HepG2 (cell line): ENCODE measurements around the gene FAM174B. TPM values are rescaled to one million over a fixed set of nuclear protein-coding genes. Genes with fewer than 3 reads are reported as not detected.

Experiments used
- ATAC-seq: fragments of 200-7000 bp; cut with Tn5 transposase; 3 replicates; pipeline ENCODE4 v1.9.1; 2020; ENCODE audit warnings: mild to moderate bottlenecking, moderate library complexity
- BruUV-seq: library from RNA; stranded (reverse); fragments of 400-500 nt; replicated peaks from 2 replicates; lab custom pipeline; 2021; lab: Mats Ljungman, UMichigan
- CTCF ChIA-PET: fragments of 300-600 bp; formaldehyde crosslinking; extraction: SDS; loops from one replicate; lab custom pipeline; 2021; ENCODE audit warnings: low total read pairs, inconsistent platforms, low intra/inter-chr PET ratio; lab: Yijun Ruan, JAX
- POLR2A ChIA-PET: fragments of 350-600 bp; sonication (Branson Sonifier 250); formaldehyde crosslinking; loops from one replicate; lab custom pipeline; 2020; ENCODE audit warnings: antibody characterized with exemption, inconsistent platforms; lab: Yijun Ruan, JAX
- DNase-seq: peaks from one replicate; pipeline ENCODE4 v3.0.0-alpha.2; 2015; ENCODE audit warnings: low spot score
- FAIRE-seq: peaks from 3 replicates; lab custom pipeline; 2011; peaks lifted over from hg19 to GRCh38; lab: Jason Lieb, UNC
- H2AFZ ChIP-seq: one replicate; pipeline ENCODE4 v1.6.1; 2011; ENCODE audit warnings: low read length, inconsistent platforms
- H3K27ac ChIP-seq: fragments of 300-600 bp; 3 replicates; pipeline ENCODE4 v1.8.0; 2011; ENCODE audit warnings: mixed run types, mild to moderate bottlenecking, mixed read lengths, low read length, inconsistent platforms; ENCODE audit not compliant: insufficient read depth; ENCODE audit errors: extremely low read length
- H3K27me3 ChIP-seq, 2 experiments: fragments of 200-600 bp in 1 of 2; 2 replicates in 1 of 2; 3 replicates in 1 of 2; pipeline versions ENCODE4 v1.6.0 to v1.8.0; 2011; ENCODE audit warnings: low read length in 2 of 2, mild to moderate bottlenecking in 2 of 2, moderate library complexity in 2 of 2, inconsistent platforms in 1 of 2; ENCODE audit not compliant: insufficient read depth in 2 of 2, control insufficient read depth in 1 of 2
- H3K36me3 ChIP-seq, 2 experiments: fragments of 200-600 bp in 1 of 2; replicated peaks in 1 of 2; 2 replicates in 1 of 2; 3 replicates in 1 of 2; pipeline versions ENCODE4 v1.5.1 to v1.8.0; 2011; ENCODE audit warnings: low read length in 2 of 2, inconsistent platforms in 1 of 2; ENCODE audit not compliant: insufficient read depth in 2 of 2, control insufficient read depth in 1 of 2
- H3K4me1 ChIP-seq: 2 replicates; pipeline ENCODE4 v1.5.1; 2012; ENCODE audit warnings: low read length, inconsistent platforms; ENCODE audit not compliant: insufficient read depth
- H3K4me2 ChIP-seq: 2 replicates; pipeline ENCODE4 v1.6.0; 2011; ENCODE audit warnings: low read depth, low read length, inconsistent platforms
- H3K4me3 ChIP-seq, 3 experiments: fragments of 200-600 bp in 1 of 3; sonication (generic), shearing (Covaris generic) in 1 of 3; replicated peaks in 1 of 3; 2 replicates each; pipeline ENCODE4 v1.5.1; 2011 to 2016; ENCODE audit warnings: low read length in 3 of 3, inconsistent platforms in 2 of 3, low read depth in 2 of 3, mild to moderate bottlenecking in 2 of 3, control low read depth in 1 of 3, mixed read lengths in 1 of 3; ENCODE audit not compliant: insufficient read depth in 1 of 3
- H3K79me2 ChIP-seq: one replicate; pipeline ENCODE4 v1.6.1; 2011; ENCODE audit warnings: low read length, inconsistent platforms; ENCODE audit not compliant: insufficient read depth
- H3K9ac ChIP-seq: 2 replicates; pipeline ENCODE4 v1.6.0; 2011; ENCODE audit warnings: mild to moderate bottlenecking, low read depth, low read length, inconsistent platforms; ENCODE audit not compliant: insufficient read depth
- H3K9me3 ChIP-seq: 2 replicates; pipeline ENCODE4 v1.5.1; 2012; ENCODE audit warnings: mild to moderate bottlenecking, low read length
- H4K20me1 ChIP-seq: 2 replicates; pipeline ENCODE4 v1.6.0; 2011; ENCODE audit warnings: inconsistent platforms, mild to moderate bottlenecking, low read length, moderate library complexity; ENCODE audit not compliant: insufficient read depth
- ATF5 ChIP-seq: sonication (generic); formaldehyde crosslinking; IDR thresholded peaks from 2 replicates; pipeline ENCODE4 v1.4.0; 2020; ENCODE audit warnings: mild to moderate bottlenecking, low read depth, missing genetic modification reagents
- BCL6 ChIP-seq: IDR thresholded peaks from 2 replicates; pipeline ENCODE4 v1.6.1; 2016; ENCODE audit warnings: missing genetic modification reagents, missing compliant biosample characterization
- BHLHE40 ChIP-seq: IDR thresholded peaks from 2 replicates; pipeline ENCODE4 v1.6.1; 2011; ENCODE audit warnings: low read length, improper control_type of control experiment
- CEBPG ChIP-seq: IDR thresholded peaks from 2 replicates; pipeline ENCODE4 v1.6.1; 2016
- CREM ChIP-seq, 2 experiments: sonication (generic) in 1 of 2; formaldehyde crosslinking in 1 of 2; IDR thresholded peaks; 2 replicates each; pipeline versions ENCODE4 v1.4.0 to v1.6.1; 2016 to 2020; ENCODE audit warnings: antibody characterized with exemption in 1 of 2, mild to moderate bottlenecking in 1 of 2, missing genetic modification reagents in 1 of 2
- EED ChIP-seq: sonication (generic); formaldehyde crosslinking; IDR thresholded peaks from 2 replicates; pipeline ENCODE4 v1.5.0; 2020; ENCODE audit warnings: mild to moderate bottlenecking, missing genetic modification reagents
- ELF1 ChIP-seq: sonication (generic); formaldehyde crosslinking; IDR thresholded peaks from 2 replicates; pipeline ENCODE4 v1.4.0; 2020; ENCODE audit warnings: missing genetic modification reagents
- KLF12 ChIP-seq: sonication (generic); formaldehyde crosslinking; IDR thresholded peaks from 2 replicates; pipeline ENCODE4 v1.4.0; 2020; ENCODE audit warnings: missing genetic modification reagents, borderline replicate concordance
- TBX2 ChIP-seq: sonication (generic); formaldehyde crosslinking; IDR thresholded peaks from 2 replicates; pipeline ENCODE4 v1.5.0; 2020; ENCODE audit warnings: missing genetic modification reagents, mild to moderate bottlenecking, borderline replicate concordance
- TFAP4 ChIP-seq: sonication (generic); IDR thresholded peaks from 2 replicates; pipeline ENCODE4 v1.6.1; 2016; ENCODE audit warnings: low read depth, borderline replicate concordance
- YY1 ChIP-seq: IDR thresholded peaks from 2 replicates; pipeline ENCODE4 v1.6.1; 2011; ENCODE audit warnings: low read length, low read depth, moderate library complexity, mild to moderate bottlenecking; ENCODE audit not compliant: insufficient read depth, insufficient replicate concordance
- ZFP82 ChIP-seq: sonication (generic); formaldehyde crosslinking; IDR thresholded peaks from 2 replicates; pipeline ENCODE4 v1.5.1; 2020; ENCODE audit warnings: mild to moderate bottlenecking, missing genetic modification reagents, borderline replicate concordance
- ZNF264 ChIP-seq: sonication (generic); formaldehyde crosslinking; IDR thresholded peaks from 2 replicates; pipeline ENCODE4 v1.4.0; 2020; ENCODE audit warnings: missing genetic modification reagents
- ZNF282 ChIP-seq: fragments of 450-650 bp; IDR thresholded peaks from 2 replicates; pipeline ENCODE4 v1.6.1; 2018; ENCODE audit not compliant: partially characterized antibody
- ZNF451 ChIP-seq: sonication (generic); formaldehyde crosslinking; IDR thresholded peaks from 2 replicates; pipeline ENCODE4 v1.5.0; 2020; ENCODE audit warnings: mild to moderate bottlenecking, missing genetic modification reagents
- ZNF567 ChIP-seq: sonication (generic); formaldehyde crosslinking; IDR thresholded peaks from 2 replicates; pipeline ENCODE4 v1.8.1; 2023; ENCODE audit warnings: mild to moderate bottlenecking, missing genetic modification reagents, borderline replicate concordance
- ZNF670 ChIP-seq: sonication (generic); formaldehyde crosslinking; IDR thresholded peaks from 2 replicates; pipeline ENCODE4 v1.8.0; 2022; ENCODE audit warnings: mild to moderate bottlenecking, missing genetic modification reagents, borderline replicate concordance
- ZNF891 ChIP-seq: sonication (generic); formaldehyde crosslinking; IDR thresholded peaks from 2 replicates; pipeline ENCODE4 v1.5.0; 2020; ENCODE audit warnings: mild to moderate bottlenecking, missing genetic modification reagents
- WGBS: methylation state at CpG from one replicate; pipeline ENCODE4 v1.1.6; 2017; ENCODE audit warnings: low lambda C conversion rate; 5-methylcytosine and 5-hydroxymethylcytosine counted together
- in situ Hi-C: cut with HindIII; loops from 2 replicates; pipeline ENCODE4 v1.10.0; 2017; ENCODE audit warnings: low pct_unique_long_range_greater_than_20kb; ENCODE audit not compliant: extremely low pct_ligation_motif_present
- intact Hi-C: fragments of 100-400 bp; cut with micrococcal nuclease; formaldehyde crosslinking; loops from one replicate; pipeline ENCODE4 v1.10.0; 2022; ENCODE audit not compliant: unreplicated experiment
- polyA plus RNA-seq, 8 experiments: library from polyadenylated mRNA; depleted of rRNA in 3 of 8; stranded (reverse) in 7 of 8; unstranded in 1 of 8; fragments of >200 nt; fragmentation: Illumina TruSeq in 4 of 8; extraction: Trizol in 4 of 8; gene quantifications; 2 replicates each; pipeline versions ENCODE4 v1.2.1 to v1.2.3, GENCODE V29; 2011 to 2016; ENCODE audit warnings: low read depth in 4 of 8, missing spikeins in 1 of 8, mixed read lengths in 1 of 8; ENCODE audit not compliant: insufficient read depth in 1 of 8
- total RNA-seq, 5 experiments: library from RNA; depleted of rRNA; stranded (reverse); fragments of >200 nt; fragmentation: Illumina TruSeq; extraction: Trizol; gene quantifications; 2 replicates each; pipeline ENCODE4 v1.2.3, GENCODE V29; 2016; ENCODE audit warnings: low read depth in 1 of 5

Gene FAM174B
- total and polyA plus RNA-seq, 2 of the 13 experiments (the other 11 are each of a cell fraction or from before 2014, with no cell fraction given) = 0.90 to 2.1 TPM

- Histone ChIP-seq H3K4me1 (no peaks in the 10 kb centered on the region), H3K9me3 (no peaks in the 10 kb centered on the region), H3K9ac (no peak overlapping the region), H3K79me2 (no peaks in the 10 kb centered on the region), H3K4me3 (no peak overlapping the region), H4K20me1 (no peaks in the 10 kb centered on the region), H3K4me2 (no peak overlapping the region), H3K27ac (no peak overlapping the region), H3K36me3 (no peaks in the 10 kb centered on the region), H3K27me3 (0 out of 5 replicates have a peak, but pooled peaks cover 0 to 8% of the 10 kb centered on the region in 2 experiments), H2AFZ (no peak overlapping the region)
- TF ChIP-seq TFAP4 (no peak), EED (no peak), ZFP82 (CRISPR knock-in tag) (no peak), ZNF567 (CRISPR knock-in tag) (no peak), ZNF670 (CRISPR knock-in tag) (no peak), CREM (IDR thresholded peaks at IDR 0.05) (no peak), CREM (CRISPR knock-in tag; IDR thresholded peaks at IDR 0.05) (no peak), ZNF282 (no peak), ZNF451 (CRISPR knock-in tag) (no peak), ELF1 (CRISPR knock-in tag) (no peak), BHLHE40 (no peak), KLF12 (no peak), ZNF891 (no peak), ATF5 (CRISPR knock-in tag) (no peak), CEBPG (CRISPR knock-in tag) (no peak), TBX2 (CRISPR knock-in tag) (no peak), BCL6 (CRISPR knock-in tag) (no peak), ZNF264 (CRISPR knock-in tag) (no peak), YY1 (no peak)
- no TSS peak for BruUV-seq
- in situ Hi-C loops = no loop called here
- DNase-seq (no peak), FAIRE-seq (no peak), ATAC-seq (no peak)
- ChIA-PET CTCF (no interaction called here), POLR2A (no interaction called here)
- 51% methylated on average over 10 of the region's 11 CpGs for WGBS
- intact Hi-C loops = no loop called here
These were observed 28.6 kb downstream of the FAM174B start for GRCh38 chr15:92627014-92627413.
